Fibroblast of villous mesenchyme (primary cell): Measurements from ENCODE around the gene CASKIN1. TPM values are rescaled to one million over a fixed set of nuclear protein-coding genes. Genes with fewer than 3 reads are reported as not detected.
A peak's percentile ranks its signal among the peaks of the same experiment; 100 is the strongest.

ENCODE experiments used
- DNase-seq: peaks from one replicate; pipeline ENCODE4 v3.0.0-alpha.2; 2010; ENCODE audit warnings: low read depth
- H3K4me3 ChIP-seq: 2 replicates; pipeline ENCODE4 v1.5.1; 2011; ENCODE audit warnings: low read depth, mild to moderate bottlenecking, low read length
- total RNA-seq: library from RNA; depleted of rRNA; stranded (reverse); fragments of >200 nt; gene quantifications from 2 replicates; pipeline ENCODE4 v1.2.3, GENCODE V29; 2012
- TF ChIP-seq, protein P1 (sequence below): IDR thresholded peaks from 2 replicates; pipeline ENCODE4 v1.5.1; 2012; ENCODE audit warnings: low read depth, mild to moderate bottlenecking, low read length; ENCODE audit not compliant: insufficient read depth

The CASKIN1 gene
- total RNA-seq, 1 donor: 0.86 TPM

DNA sequence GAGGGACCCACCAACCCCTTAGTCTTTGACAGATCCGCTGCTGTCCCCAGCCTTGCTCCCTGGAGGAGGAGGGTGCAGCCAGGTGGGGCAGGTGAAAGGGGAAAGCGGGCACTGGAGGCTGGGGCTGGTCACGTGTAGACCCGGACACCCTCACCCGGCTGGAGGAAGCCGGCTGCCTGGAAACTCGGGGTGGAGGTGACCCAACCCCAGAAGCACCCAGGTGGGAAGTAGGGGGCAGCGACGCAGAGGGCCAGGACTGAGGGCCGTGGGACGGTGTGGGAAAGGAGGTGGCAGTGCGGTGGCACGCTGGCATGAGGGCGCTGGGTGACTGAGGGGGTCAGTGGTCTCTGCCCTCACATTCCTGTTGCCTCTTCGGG lies 38.2 kb downstream of the CASKIN1 start:
- H3K4me3 ChIP-seq: peak overlapping the region; percentile 14
- DNase-seq: no peak
- TF ChIP-seq, protein P1, sequence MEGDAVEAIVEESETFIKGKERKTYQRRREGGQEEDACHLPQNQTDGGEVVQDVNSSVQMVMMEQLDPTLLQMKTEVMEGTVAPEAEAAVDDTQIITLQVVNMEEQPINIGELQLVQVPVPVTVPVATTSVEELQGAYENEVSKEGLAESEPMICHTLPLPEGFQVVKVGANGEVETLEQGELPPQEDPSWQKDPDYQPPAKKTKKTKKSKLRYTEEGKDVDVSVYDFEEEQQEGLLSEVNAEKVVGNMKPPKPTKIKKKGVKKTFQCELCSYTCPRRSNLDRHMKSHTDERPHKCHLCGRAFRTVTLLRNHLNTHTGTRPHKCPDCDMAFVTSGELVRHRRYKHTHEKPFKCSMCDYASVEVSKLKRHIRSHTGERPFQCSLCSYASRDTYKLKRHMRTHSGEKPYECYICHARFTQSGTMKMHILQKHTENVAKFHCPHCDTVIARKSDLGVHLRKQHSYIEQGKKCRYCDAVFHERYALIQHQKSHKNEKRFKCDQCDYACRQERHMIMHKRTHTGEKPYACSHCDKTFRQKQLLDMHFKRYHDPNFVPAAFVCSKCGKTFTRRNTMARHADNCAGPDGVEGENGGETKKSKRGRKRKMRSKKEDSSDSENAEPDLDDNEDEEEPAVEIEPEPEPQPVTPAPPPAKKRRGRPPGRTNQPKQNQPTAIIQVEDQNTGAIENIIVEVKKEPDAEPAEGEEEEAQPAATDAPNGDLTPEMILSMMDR: no peak

DNA sequence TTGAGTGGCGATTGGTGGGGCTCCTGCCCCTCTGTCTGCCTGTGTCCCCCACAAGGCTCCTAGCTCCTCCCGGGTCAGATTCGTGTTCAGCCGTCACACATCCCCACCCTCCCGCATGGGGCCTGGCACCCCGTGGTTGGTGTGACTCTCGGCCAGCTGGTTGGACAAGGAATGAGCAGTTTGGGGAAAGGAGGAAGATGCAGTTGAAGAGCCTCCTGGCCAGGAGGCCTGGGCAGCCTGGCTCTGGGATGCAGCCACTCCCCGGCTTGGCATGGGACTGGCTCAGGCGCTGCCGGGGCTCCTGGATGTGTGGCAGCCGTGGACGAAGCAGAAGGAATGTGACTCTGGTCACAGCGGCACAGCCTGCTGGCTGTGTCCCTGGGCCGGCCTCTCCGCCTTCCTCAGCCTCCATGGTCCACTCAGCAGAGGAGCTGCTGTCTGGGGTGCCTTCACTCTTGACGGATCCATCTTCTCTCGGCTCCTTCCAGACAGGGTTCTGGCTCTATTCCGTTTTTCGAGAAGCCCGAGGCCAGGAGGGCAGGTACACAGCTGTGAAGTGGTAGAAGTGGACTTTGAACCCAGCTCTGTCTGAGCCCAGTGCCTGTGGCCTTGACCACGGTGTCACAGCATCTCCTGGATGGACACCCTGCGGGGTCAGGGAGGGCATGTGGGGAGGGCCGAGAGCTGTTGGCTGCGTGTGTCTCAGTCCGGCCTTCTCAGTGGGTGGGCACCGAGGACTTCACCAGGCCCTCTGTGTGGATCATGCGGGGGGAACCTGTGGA lies 38.7 kb downstream of the CASKIN1 start:
- TF ChIP-seq, protein P1: no peak
- no peak for DNase-seq
- H3K4me3 ChIP-seq: peak overlapping the region; percentile 90

DNA sequence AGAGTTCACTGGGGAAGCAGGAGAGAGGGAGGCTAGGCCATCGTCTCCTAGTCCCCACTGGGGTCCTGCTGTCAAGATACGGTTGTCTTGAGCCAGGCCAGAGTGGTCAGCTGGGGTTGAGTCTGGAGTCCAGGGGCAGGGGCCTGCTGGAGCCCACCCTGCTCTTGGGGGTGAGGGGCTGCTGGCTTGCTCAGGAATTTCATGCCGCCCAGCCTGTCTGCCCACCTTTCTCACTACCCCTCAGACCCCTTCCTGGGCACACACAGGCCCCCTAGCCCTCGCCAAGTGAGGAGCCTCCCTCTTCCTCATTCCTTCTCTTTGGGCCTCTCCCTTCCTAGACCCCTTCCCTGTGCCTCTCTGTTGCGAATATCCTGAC lies 39.6 kb downstream of the CASKIN1 start:
- H3K4me3 ChIP-seq: peak overlapping the region; percentile 90
- TF ChIP-seq, protein P1: no peak
- no peak for DNase-seq

DNA sequence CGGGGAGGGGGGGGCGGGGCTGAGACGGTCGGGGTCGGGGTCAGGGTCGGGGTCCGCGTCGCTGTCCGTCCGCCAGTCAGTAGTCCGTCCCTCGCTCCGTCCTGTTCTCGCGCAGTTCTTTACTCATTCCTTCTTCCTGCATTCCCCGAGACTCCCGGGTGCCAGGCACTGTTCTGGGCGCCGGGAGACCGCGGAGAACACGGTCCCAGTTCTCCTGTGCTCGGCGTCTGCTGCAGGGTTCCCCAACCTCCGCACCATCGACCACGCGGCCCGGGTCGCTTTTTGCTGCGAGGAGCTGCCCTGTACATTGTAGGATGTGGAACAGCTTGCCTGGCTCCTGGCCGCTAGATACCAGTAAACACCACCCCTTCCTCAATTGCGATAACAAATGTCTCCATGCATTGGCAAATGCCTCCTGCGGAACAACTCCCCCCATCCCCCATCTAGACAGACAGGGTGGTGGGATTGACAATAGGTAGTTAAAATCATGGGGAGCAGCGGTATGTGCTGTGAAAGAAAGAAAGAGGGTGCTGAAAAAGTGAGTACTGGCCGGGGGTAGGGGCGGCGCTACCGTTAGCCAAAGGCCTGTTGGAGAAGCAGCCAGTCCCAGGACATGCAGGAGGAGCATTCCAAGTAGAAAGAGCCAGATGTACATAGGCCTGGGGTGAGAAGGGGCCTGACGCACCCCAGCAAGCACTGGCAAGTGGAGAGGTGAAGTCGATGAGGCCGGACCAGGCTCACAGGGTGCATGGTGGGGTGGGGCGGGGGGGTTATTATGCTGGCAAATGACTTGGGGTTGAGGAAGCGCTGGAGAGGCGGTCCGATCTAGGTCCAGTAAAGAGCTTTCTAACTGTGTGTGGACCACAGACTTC lies 40.2 kb downstream of the CASKIN1 start:
- peak overlapping the region; percentile 90 for H3K4me3 ChIP-seq
- DNase-seq: peak; percentile 80
- TF ChIP-seq, protein P1: no peak

DNA sequence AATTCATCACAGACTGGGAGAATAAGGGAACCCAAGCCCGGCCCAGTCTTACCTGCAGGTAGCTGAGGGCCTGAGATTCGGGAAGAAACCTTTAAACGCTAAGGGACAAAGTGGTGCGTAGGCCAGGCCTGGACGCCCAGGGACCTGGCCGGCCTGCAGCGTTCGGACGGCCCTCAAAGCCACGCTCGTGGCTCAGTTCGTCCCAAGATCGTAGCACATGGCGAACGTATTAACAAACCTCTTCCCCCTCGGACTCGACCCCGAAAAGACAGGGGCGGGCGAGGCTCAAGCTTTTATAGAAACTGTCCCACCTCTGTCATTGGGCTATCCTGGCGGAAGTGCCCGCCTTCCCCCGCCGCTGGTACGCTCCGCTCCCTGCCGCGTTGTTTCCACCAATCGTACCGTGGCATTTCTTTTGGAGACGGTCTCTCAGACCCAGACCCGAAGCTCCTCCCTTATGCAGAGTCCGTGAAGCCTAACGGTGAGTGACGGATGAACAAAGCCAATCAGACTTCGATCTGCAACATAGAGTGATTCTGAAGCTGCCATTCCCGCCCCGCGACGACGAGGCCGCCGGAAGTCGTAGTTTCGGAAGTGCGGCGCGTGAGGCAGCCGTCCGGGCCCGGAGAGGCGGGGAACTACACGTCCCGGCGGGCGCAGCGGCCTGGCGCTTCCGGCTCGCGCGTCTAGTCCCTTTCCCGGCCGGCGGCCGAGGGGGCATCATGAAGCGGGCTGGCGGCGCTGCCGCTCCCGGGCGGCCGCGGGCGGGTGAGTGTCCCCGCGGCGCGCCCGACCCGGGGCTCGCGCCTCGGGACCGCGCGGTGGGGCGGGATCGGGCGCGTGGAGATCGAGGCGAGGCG lies 41.1 kb downstream of the CASKIN1 start, which contains the start of gene TRAF7:
Gene TRAF7 (plus strand): TSS at position 692 of the 860 bp plus-strand sequence. CDS start 8,139 bp downstream, outside the sequence.
- DNase-seq: peak; percentile 100
- TF ChIP-seq, protein P1: no peak
- H3K4me3 ChIP-seq: peak within 1 kb of the TSS; percentile 90

DNA sequence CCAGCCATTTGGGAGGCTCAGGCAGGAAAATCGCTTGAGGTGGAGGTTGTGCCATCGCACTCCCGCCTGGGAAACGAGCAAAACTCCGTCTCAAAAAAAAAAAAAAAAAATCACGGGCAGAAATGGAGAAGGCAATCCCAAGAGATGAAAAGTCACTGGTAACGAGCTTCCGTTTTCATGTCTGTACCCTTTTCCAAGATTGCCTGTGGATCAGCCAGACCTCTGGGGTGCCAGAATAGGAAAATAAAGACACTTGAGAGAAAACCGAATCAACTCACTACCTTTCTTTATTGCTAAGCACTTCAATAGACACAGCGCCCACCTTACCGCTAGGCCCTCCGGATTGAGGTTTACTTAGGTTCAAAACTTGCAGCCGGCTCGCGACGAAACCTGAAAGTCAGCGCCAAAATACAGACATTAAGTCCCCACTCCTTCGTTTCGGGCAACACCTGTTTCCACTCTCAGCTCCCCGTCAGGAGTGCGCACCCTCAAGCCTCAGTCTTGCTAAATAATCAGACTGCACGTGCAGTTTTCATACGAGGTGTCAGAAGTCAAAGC lies 41.8 kb downstream of the CASKIN1 start:
- TF ChIP-seq, protein P1: no peak
- H3K4me3 ChIP-seq: peak overlapping the region; percentile 73
- DNase-seq: no peak
